ENCODE data around the gene STK26.

Gene STK26

GRCh38 chrX:132030264-132030663 is 7.2 kb downstream of the STK26 start:
- Histone ChIP-seq H3K27me3 (ENCODE audit: control insufficient read depth, low read length) (no peaks in the 10 kb centered on the region), H4K20me1 (ENCODE audit: control insufficient read depth, insufficient read depth, low read depth, low read length) (no peaks in the 10 kb centered on the region), H3K9me3 (ENCODE audit: control insufficient read depth, insufficient read depth, low read length) (no peaks in the 10 kb centered on the region), H3F3A (ENCODE audit: control insufficient read depth, insufficient read depth) (no peaks in the 10 kb centered on the region), H3K36me3 (ENCODE audit: control insufficient read depth, low read length) (peaks cover 17% of the 10 kb centered on the region), H3K4me2 (ENCODE audit: low read length) (peak overlapping the region; percentile 17), H3K4me3 (ENCODE audit: low read length) (no peak overlapping the region), H3K9me2 (replicated peaks; ENCODE audit: control insufficient read depth, low read length) (no peaks in the 10 kb centered on the region), H3K27ac (ENCODE audit: low read depth, low read length) (0 out of 2 replicates have a peak overlapping the region, but pooled peaks have one; percentile 15), H3K79me2 (ENCODE audit: control insufficient read depth, low read length) (peaks cover 96% of the 10 kb centered on the region), H3K4me1 (ENCODE audit: control insufficient read depth, low read length) (peaks cover 94% of the 10 kb centered on the region)
- no peak for TF ChIP-seq EZH2phosphoT487 (IDR thresholded peaks at IDR 0.05; ENCODE audit: borderline replicate concordance, low read length)
- no peak for TF ChIP-seq CTCF (IDR thresholded peaks at IDR 0.05; ENCODE audit: low read depth, low read length, poor library complexity, severe bottlenecking)

- peaks cover 88% of the 10 kb centered on the region for H3K4me1 ChIP-seq (ENCODE audit: control insufficient read depth, low read length)
- H3K4me3 ChIP-seq (ENCODE audit: low read length), result peak overlapping the region; percentile 47
- H3K9me3 ChIP-seq (ENCODE audit: control insufficient read depth, insufficient read depth, low read length), result no peaks in the 10 kb centered on the region
- H3F3A ChIP-seq (ENCODE audit: control insufficient read depth, insufficient read depth), result no peaks in the 10 kb centered on the region
- no peak for TF ChIP-seq EZH2phosphoT487 (IDR thresholded peaks at IDR 0.05; ENCODE audit: borderline replicate concordance, low read length)
- no peak for TF ChIP-seq CTCF (IDR thresholded peaks at IDR 0.05; ENCODE audit: low read depth, low read length, poor library complexity, severe bottlenecking)
- no peaks in the 10 kb centered on the region for H3K27me3 ChIP-seq (ENCODE audit: control insufficient read depth, low read length)
- no peaks in the 10 kb centered on the region for H3K9me2 ChIP-seq (replicated peaks; ENCODE audit: control insufficient read depth, low read length)
- H3K36me3 ChIP-seq (ENCODE audit: control insufficient read depth, low read length), result peaks cover 9% of the 10 kb centered on the region; the same call in 1 of the 2 replicates
- peaks cover 96% of the 10 kb centered on the region for H3K79me2 ChIP-seq (ENCODE audit: control insufficient read depth, low read length)
- H3K4me2 ChIP-seq (ENCODE audit: low read length), result peak overlapping the region; percentile 62
- H3K27ac ChIP-seq (ENCODE audit: low read depth, low read length), result peak overlapping the region; percentile 63
- H4K20me1 ChIP-seq (ENCODE audit: control insufficient read depth, insufficient read depth, low read depth, low read length), result no peaks in the 10 kb centered on the region
Observed at GRCh38 chrX:132031867-132032266, 8.8 kb downstream of the STK26 start.

DNA sequence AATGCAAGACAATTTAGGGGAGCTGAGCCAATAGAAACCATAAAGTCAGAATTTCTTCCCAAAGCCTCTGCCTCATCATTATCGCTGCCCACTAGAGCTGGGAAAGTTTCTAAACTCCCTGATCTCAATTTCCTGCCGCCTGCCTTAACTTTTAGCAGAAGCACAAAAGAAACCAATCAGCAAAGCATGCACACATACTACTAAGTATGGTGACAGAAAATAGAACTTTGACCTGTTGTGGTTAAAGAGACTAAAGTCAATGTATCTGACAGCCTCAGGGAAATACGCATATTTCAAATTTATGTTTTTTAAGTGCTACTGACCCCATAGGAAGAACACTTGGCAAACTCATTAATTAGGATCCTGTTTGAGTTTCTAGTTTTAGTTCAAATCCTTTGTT is 10.1 kb downstream of the STK26 start:
- Histone ChIP-seq H3K9me3 (ENCODE audit: control insufficient read depth, insufficient read depth, low read length) (no peaks in the 10 kb centered on the region), H3K4me1 (ENCODE audit: control insufficient read depth, low read length) (peaks cover 76% of the 10 kb centered on the region), H3F3A (ENCODE audit: control insufficient read depth, insufficient read depth) (no peaks in the 10 kb centered on the region), H3K27ac (ENCODE audit: low read depth, low read length) (peak overlapping the region; percentile 63), H3K27me3 (ENCODE audit: control insufficient read depth, low read length) (no peaks in the 10 kb centered on the region), H3K4me2 (ENCODE audit: low read length) (peak overlapping the region; percentile 62), H3K9me2 (replicated peaks; ENCODE audit: control insufficient read depth, low read length) (no peaks in the 10 kb centered on the region), H4K20me1 (ENCODE audit: control insufficient read depth, insufficient read depth, low read depth, low read length) (no peaks in the 10 kb centered on the region), H3K36me3 (ENCODE audit: control insufficient read depth, low read length) (peaks cover 5% of the 10 kb centered on the region; the same call in 1 of the 2 replicates), H3K4me3 (ENCODE audit: low read length) (peak overlapping the region; percentile 47), H3K79me2 (ENCODE audit: control insufficient read depth, low read length) (peaks cover 96% of the 10 kb centered on the region)
- no peak for TF ChIP-seq CTCF (IDR thresholded peaks at IDR 0.05; ENCODE audit: low read depth, low read length, poor library complexity, severe bottlenecking)
- TF ChIP-seq EZH2phosphoT487 (IDR thresholded peaks at IDR 0.05; ENCODE audit: borderline replicate concordance, low read length), result no peak
